ENCODE results near the gene UBR7.
"Not testable (repeated sequence)": the region's sequence is repeated elsewhere in the genome, so short reads cannot be mapped to it uniquely, and the experiment has no call there.

Gene UBR7

GRCh38 chr14:93206793-93207467 lies at the start of gene UBR7, which contains the start of gene GON7:
Gene UBR7 (plus strand): TSS chr14:93207256. CDS start chr14:93207292, 36 bp downstream.
Gene GON7 (minus strand): TSS chr14:93207065. CDS start chr14:93207037, 28 bp downstream.
- peak; percentile 77 to 88 for DNase-seq (ENCODE audit: low read depth in 2 of 2)

- DNase-seq (ENCODE audit: low read depth in 2 of 2), result not testable (repeated sequence)
These were observed 48.7 kb upstream of the UBR7 start for GRCh38 chr14:93158349-93158748.

- DNase-seq (ENCODE audit: low read depth in 2 of 2), result not testable (repeated sequence)
These were observed 47.3 kb upstream of the UBR7 start for GRCh38 chr14:93159625-93160352.

- no peak for DNase-seq (ENCODE audit: low read depth in 2 of 2)
These were observed 46.7 kb upstream of the UBR7 start for GRCh38 chr14:93160353-93160801.

- DNase-seq (ENCODE audit: low read depth in 2 of 2), result no peak
These were observed 45.6 kb upstream of the UBR7 start for GRCh38 chr14:93161411-93161940.

GRCh38 chr14:93163564-93163963 lies 43.5 kb upstream of the UBR7 start:
- no peak for DNase-seq (ENCODE audit: low read depth in 2 of 2)

GRCh38 chr14:93165271-93166265 lies 41.5 kb upstream of the UBR7 start:
- DNase-seq (ENCODE audit: low read depth in 2 of 2), result not testable (repeated sequence)

- DNase-seq (ENCODE audit: low read depth in 2 of 2), result not testable (repeated sequence)
These were observed 38.4 kb upstream of the UBR7 start for GRCh38 chr14:93168610-93169009.

GRCh38 chr14:93169619-93170018 lies 37.4 kb upstream of the UBR7 start:
- DNase-seq (ENCODE audit: low read depth in 2 of 2), result not testable (repeated sequence)

- not testable (repeated sequence) for DNase-seq (ENCODE audit: low read depth in 2 of 2)
These were observed 36.9 kb upstream of the UBR7 start for GRCh38 chr14:93170141-93170540.

GRCh38 chr14:93171376-93171775 lies 35.7 kb upstream of the UBR7 start:
- DNase-seq (ENCODE audit: low read depth in 2 of 2), result no peak

GRCh38 chr14:93173943-93174395 lies 33.1 kb upstream of the UBR7 start:
- no peak for DNase-seq (ENCODE audit: low read depth in 2 of 2)

- DNase-seq (ENCODE audit: low read depth in 2 of 2), result not testable (repeated sequence)
These were observed 32.3 kb upstream of the UBR7 start for GRCh38 chr14:93174731-93175130.

- DNase-seq (ENCODE audit: low read depth in 2 of 2), result no peak
These were observed 31.6 kb upstream of the UBR7 start for GRCh38 chr14:93175492-93175891.

GRCh38 chr14:93183596-93184317 lies 23.3 kb upstream of the UBR7 start:
- no peak for DNase-seq (ENCODE audit: low read depth in 2 of 2)

- DNase-seq (ENCODE audit: low read depth in 2 of 2), result peak; percentile 76 to 81
These were observed 22.4 kb upstream of the UBR7 start, which contains the start of the genes LYSET and MOAP1 for GRCh38 chr14:93184391-93185348. Gene LYSET (plus strand): TSS chr14:93185317. CDS start chr14:93185406, 89 bp downstream. Gene MOAP1 (minus strand): TSS chr14:93184897. CDS start chr14:93184242, 655 bp downstream.

GRCh38 chr14:93185349-93185720 lies 21.7 kb upstream of the UBR7 start:
- DNase-seq (ENCODE audit: low read depth in 2 of 2), result no peak

- DNase-seq (ENCODE audit: low read depth in 2 of 2), result no peak
These were observed 20.6 kb upstream of the UBR7 start for GRCh38 chr14:93186466-93186865.

GRCh38 chr14:93186956-93187355 lies 20.1 kb upstream of the UBR7 start:
- DNase-seq (ENCODE audit: low read depth in 2 of 2), result no peak
